Activated naive CD8-positive, alpha-beta T cell treated with anti-CD3 and anti-CD28 coated beads, Interleukin-2, amount 10 ng/mL, durations not matched to agents 7 days and 5 days (primary cell): ENCODE results near the gene MAP4K4. TPM values are rescaled to one million over a fixed set of nuclear protein-coding genes. Genes with fewer than 3 reads are reported as not detected.

Experiments used
- ATAC-seq: fragments of 150-1000 bp; cut with Tn5 transposase; one replicate; pipeline ENCODE4 v1.10.0; 2021; ENCODE audit warnings: low read depth, moderate library complexity
- POLR2A ChIA-PET: fragments of 350-600 bp; sonication (Branson Sonifier 250); formaldehyde crosslinking; loops from one replicate; lab custom pipeline; 2021; ENCODE audit warnings: antibody characterized with exemption; lab: Charles Lee
- DNase-seq: peaks from one replicate; pipeline ENCODE4 v3.0.0; 2021
- H3K27ac Mint-ChIP-seq: one replicate; pipeline ENCODE4 v1.8.0; 2022; ENCODE audit warnings: mild to moderate bottlenecking, mixed read lengths
- H3K27me3 Mint-ChIP-seq: one replicate; pipeline ENCODE4 v1.8.0; 2022; ENCODE audit warnings: mild to moderate bottlenecking, moderate library complexity, mixed read lengths
- H3K36me3 Mint-ChIP-seq: one replicate; pipeline ENCODE4 v1.8.0; 2021; ENCODE audit warnings: mild to moderate bottlenecking, mixed read lengths
- H3K4me1 Mint-ChIP-seq: one replicate; pipeline ENCODE4 v1.8.0; 2021; ENCODE audit warnings: mixed read lengths
- H3K4me3 Mint-ChIP-seq: one replicate; pipeline ENCODE4 v1.8.0; 2022; ENCODE audit warnings: mild to moderate bottlenecking, moderate library complexity, mixed read lengths
- H3K9me3 Mint-ChIP-seq: one replicate; pipeline ENCODE4 v1.8.0; 2021; ENCODE audit warnings: mixed read lengths
- total RNA-seq, 2 experiments: library from RNA; stranded (reverse); gene quantifications; one replicate each; pipeline ENCODE4 v1.2.3, GENCODE V29; 2021

The MAP4K4 gene
- total RNA-seq, 2 experiments from 2014 or later: 79.8 to 84.5 TPM

DNA sequence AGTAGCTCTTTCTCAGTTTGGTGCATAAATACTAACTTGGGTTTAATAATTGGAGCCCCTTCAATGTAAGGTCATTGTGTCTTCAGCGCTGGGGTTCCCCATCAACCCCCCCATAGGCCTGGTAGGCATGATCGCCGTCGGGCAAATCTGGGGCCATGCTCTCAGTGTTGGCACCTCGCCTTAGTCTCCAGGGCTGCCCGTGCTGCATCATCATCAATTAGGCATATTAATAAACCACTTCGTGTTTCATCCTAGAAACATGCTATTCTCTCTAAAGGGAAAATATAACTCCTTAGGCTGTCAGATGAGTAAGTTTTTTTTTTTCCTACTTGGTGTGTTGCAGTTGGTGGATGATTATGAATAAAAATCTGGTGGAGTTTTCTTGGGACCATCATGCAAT lies 197.5 kb downstream of the MAP4K4 start:
- Mint-ChIP-seq H3K4me1 (no peaks in the 10 kb centered on the region), H3K4me3 (no peak overlapping the region), H3K27me3 (no peaks in the 10 kb centered on the region), H3K27ac (no peak overlapping the region), H3K36me3 (peaks cover 44% of the 10 kb centered on the region), H3K9me3 (no peaks in the 10 kb centered on the region)
- ATAC-seq: no peak
- POLR2A ChIA-PET: no interaction called here
- no peak for DNase-seq

DNA sequence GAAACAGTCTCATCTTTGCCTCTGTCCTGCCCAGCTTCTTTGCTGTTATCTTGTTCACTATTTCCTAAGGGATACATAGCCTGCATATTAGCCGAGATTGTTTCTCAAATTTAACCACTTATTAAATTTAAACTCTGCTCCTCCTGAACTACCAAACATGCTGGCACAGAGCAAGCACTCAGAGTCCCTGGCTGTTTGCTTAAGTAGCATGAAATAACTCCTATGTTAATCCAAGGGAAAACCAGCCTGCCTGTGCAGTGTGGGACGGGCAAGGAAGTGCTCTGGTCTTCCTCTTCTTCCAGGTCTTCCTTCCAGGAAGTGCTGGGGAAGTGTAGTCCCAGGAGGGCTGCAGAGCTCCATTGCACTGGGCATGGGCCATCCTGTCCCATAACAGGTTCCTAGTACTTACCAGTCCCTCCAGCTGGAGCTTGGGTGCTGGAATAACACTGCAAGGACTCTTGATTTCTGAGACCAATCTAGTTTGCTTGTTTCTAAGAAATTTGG lies 198.4 kb downstream of the MAP4K4 start:
- POLR2A ChIA-PET: no interaction called here
- no peak overlapping the region for H3K4me3 Mint-ChIP-seq
- H3K4me1 Mint-ChIP-seq: peaks cover 3% of the 10 kb centered on the region
- no peak overlapping the region for H3K27ac Mint-ChIP-seq
- no peak for DNase-seq
- H3K9me3 Mint-ChIP-seq: no peaks in the 10 kb centered on the region
- ATAC-seq: no peak
- H3K36me3 Mint-ChIP-seq: peaks cover 43% of the 10 kb centered on the region
- H3K27me3 Mint-ChIP-seq: no peaks in the 10 kb centered on the region

DNA sequence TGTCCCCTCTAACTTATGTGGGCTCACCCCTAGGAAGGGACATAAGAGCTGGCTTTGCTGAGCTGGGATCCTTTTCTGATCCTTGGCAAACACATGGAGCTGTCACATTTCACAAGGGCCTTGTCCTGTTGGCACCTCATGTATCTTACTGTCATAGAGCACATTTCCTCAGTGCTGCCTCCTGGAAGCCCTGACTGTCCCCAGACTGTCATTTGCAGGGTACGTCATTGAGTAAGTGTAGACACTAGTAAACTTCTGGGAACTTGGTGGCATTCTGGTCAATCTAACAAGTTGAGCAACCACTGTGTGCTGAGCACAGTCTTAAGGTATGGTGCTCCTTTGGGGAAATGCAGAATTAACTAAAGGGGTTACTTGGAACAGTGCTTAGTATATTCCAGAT lies 199.8 kb downstream of the MAP4K4 start:
- Mint-ChIP-seq H3K27ac (no peak overlapping the region), H3K9me3 (no peaks in the 10 kb centered on the region), H3K4me3 (no peak overlapping the region), H3K4me1 (peaks cover 3% of the 10 kb centered on the region), H3K27me3 (peaks cover 2% of the 10 kb centered on the region), H3K36me3 (peaks cover 32% of the 10 kb centered on the region)
- POLR2A ChIA-PET: no interaction called here
- ATAC-seq (no peak), DNase-seq (no peak)

DNA sequence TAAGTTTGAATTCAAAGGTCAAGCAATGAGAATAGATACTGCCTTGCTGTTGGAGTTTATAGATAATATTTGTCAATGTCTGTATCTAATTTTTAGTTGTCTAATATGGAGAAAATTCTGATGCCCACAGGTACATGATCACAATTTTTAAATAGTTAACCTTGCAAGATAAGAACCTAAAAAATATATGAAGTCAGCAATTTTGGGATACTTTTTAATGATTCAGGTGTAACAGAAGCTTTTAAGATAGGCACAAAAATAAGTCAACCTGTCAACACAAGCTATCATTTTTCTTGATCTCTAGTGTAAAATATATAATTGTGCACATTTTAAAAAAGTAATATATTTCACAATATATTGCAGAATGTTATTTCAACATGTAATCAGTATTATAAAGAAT lies 201.8 kb downstream of the MAP4K4 start:
- Mint-ChIP-seq H3K27me3 (peaks cover 3% of the 10 kb centered on the region), H3K4me3 (no peak overlapping the region), H3K27ac (no peak overlapping the region), H3K9me3 (no peaks in the 10 kb centered on the region), H3K36me3 (peaks cover 16% of the 10 kb centered on the region), H3K4me1 (peaks cover 3% of the 10 kb centered on the region)
- ATAC-seq: no peak
- POLR2A ChIA-PET: no interaction called here
- DNase-seq: no peak

DNA sequence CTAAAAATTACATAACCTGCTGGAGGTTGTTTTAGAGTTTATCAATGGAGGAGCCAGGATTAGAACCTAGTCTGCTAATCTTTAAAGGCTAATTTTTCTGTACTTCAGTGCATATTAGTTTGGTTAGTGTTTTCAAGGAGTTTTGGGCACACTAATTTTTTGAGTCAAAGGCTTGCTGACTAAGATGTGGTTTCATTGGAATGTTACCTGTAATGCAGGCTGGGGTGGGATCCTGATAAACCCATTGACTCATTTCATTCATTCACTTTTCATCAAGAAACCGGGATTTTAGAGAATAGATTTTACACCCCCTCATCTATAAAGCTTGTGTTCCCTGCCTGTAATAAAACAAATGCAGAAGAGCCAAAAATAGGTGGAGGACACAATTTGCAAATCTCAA lies 202.4 kb downstream of the MAP4K4 start:
- Mint-ChIP-seq H3K27ac (no peak overlapping the region), H3K9me3 (peaks cover 6% of the 10 kb centered on the region), H3K36me3 (peaks cover 14% of the 10 kb centered on the region), H3K27me3 (peaks cover 9% of the 10 kb centered on the region), H3K4me1 (peaks cover 3% of the 10 kb centered on the region), H3K4me3 (no peak overlapping the region)
- DNase-seq: no peak
- ATAC-seq: no peak
- POLR2A ChIA-PET: no interaction called here

DNA sequence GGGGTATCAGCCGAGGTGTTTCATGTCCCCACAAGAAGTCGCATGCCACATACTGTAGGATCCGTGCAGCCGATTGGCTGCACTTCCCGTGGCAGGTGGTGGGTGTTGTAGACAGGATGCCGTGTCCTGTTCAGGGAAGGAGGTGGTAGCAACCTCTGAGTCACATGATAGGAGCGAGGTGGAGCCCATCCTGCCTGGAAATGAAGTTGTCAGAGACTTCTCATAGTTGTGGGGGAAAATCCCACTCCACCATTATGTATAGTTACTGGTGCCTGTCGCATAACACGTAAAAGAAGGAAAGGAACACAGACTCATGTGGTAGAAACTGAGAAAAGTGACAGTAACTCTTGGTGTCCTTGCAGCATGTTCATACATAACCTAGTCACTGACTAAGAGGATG lies 202.9 kb downstream of the MAP4K4 start:
- peaks cover 11% of the 10 kb centered on the region for H3K27me3 Mint-ChIP-seq
- no peak overlapping the region for H3K27ac Mint-ChIP-seq
- no peak overlapping the region for H3K4me3 Mint-ChIP-seq
- H3K4me1 Mint-ChIP-seq: peaks cover 3% of the 10 kb centered on the region
- POLR2A ChIA-PET: no interaction called here
- ATAC-seq (no peak), DNase-seq (no peak)
- H3K9me3 Mint-ChIP-seq: peaks cover 9% of the 10 kb centered on the region
- H3K36me3 Mint-ChIP-seq: peaks cover 12% of the 10 kb centered on the region

DNA sequence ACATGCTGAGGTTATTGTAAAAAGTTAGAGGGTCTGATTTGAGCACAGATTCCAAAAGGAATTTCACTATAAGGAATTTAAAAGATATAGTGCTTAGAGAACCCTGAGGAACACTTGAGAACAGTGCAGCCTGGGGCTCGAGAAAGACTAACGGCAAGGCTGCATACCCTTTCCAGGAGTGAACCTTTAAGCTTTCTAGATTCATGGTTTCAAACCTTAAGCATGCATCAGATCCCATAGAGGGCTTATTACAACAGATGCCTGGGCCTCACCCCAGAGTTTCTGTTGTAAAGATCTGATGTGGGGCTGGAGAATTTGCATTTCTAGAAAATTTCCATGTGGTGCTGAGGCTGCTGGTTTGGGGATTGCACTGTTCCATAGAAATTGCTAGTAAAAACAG lies 203.7 kb downstream of the MAP4K4 start:
- H3K9me3 Mint-ChIP-seq: peaks cover 15% of the 10 kb centered on the region
- POLR2A ChIA-PET: no interaction called here
- DNase-seq (no peak), ATAC-seq (no peak)
- no peak overlapping the region for H3K27ac Mint-ChIP-seq
- H3K4me1 Mint-ChIP-seq: peaks cover 3% of the 10 kb centered on the region
- H3K36me3 Mint-ChIP-seq: peaks cover 8% of the 10 kb centered on the region
- H3K4me3 Mint-ChIP-seq: no peak overlapping the region
- peaks cover 11% of the 10 kb centered on the region for H3K27me3 Mint-ChIP-seq

DNA sequence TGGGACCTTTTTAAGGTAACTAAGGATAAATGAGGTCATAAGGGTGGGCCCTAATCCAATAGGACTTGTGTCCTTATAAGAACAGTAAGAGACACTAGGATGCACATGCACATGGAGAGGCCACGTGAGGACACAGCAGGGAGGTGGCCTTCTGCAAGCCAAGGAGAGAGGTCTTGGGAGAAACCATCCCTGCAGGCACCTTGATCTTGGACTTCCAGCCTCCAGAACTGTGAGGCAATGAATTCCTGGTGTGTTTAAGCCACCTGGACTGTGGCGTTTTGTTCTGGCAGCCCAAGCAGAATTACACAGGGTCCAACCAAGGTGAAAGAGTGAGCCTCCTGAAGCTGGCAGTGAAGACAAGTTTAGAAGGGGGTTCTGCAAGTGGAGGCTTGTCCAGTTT lies 204.7 kb downstream of the MAP4K4 start:
- no peak overlapping the region for H3K27ac Mint-ChIP-seq
- H3K27me3 Mint-ChIP-seq: peaks cover 11% of the 10 kb centered on the region
- H3K4me1 Mint-ChIP-seq: peaks cover 3% of the 10 kb centered on the region
- ATAC-seq (no peak), DNase-seq (no peak)
- peaks cover 16% of the 10 kb centered on the region for H3K9me3 Mint-ChIP-seq
- no peak overlapping the region for H3K4me3 Mint-ChIP-seq
- H3K36me3 Mint-ChIP-seq: peaks cover 2% of the 10 kb centered on the region
- POLR2A ChIA-PET: no interaction called here

DNA sequence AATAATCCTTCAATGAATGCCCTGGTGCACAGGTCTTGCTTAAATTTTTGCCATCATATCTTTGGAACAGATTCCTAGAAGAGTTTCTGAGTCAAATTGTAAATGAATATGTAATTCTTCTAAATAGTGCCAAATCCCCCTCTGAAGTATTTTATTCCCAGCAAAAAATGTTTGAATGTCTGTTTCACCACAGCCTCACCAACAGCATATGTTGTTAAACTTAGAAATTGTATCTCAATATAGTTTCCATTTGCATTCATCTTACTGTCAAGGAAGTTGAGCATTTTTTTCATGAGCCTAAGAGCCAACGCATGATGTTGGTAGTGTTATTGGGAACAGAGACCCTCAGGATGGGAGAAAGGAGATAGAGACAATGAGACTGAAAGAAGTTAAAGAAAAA lies 207.4 kb downstream of the MAP4K4 start:
- Mint-ChIP-seq H3K27me3 (peaks cover 12% of the 10 kb centered on the region), H3K27ac (no peak overlapping the region), H3K4me1 (peaks cover 3% of the 10 kb centered on the region), H3K9me3 (peaks cover 25% of the 10 kb centered on the region), H3K4me3 (no peak overlapping the region), H3K36me3 (peaks cover 2% of the 10 kb centered on the region)
- POLR2A ChIA-PET: no interaction called here
- DNase-seq (no peak), ATAC-seq (no peak)

DNA sequence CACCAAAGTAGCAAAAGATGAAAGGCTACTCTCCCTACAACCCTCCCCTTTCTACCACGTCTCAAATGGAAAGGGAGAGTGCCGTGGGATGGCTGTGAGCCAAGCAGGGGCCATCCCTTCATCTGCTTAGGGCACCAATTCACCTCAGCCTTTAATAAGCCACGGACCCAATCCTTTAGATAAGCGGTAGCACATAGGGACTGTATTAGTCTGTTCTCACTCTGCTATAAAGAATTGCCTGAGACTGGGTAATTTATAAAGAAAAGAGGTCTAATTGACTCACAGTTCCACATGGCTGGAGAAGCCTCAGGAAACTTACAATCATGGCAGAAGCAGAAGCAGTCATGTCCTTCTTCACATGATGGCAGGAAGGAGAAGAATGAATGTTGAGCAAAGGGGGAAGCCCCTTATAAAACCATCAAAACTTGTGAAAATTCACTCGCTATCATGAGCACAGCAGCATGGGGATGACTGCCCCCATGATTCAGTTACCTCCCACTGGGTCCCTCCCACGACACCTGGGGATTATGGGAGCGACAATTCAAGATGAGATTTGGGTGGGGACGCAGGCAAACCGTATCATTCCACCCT lies 208.3 kb downstream of the MAP4K4 start:
- Mint-ChIP-seq H3K4me3 (no peak overlapping the region), H3K9me3 (peaks cover 32% of the 10 kb centered on the region), H3K27ac (no peak overlapping the region), H3K36me3 (peaks cover 10% of the 10 kb centered on the region), H3K4me1 (no peaks in the 10 kb centered on the region), H3K27me3 (peaks cover 16% of the 10 kb centered on the region)
- POLR2A ChIA-PET: no interaction called here
- DNase-seq (no peak), ATAC-seq (no peak)

DNA sequence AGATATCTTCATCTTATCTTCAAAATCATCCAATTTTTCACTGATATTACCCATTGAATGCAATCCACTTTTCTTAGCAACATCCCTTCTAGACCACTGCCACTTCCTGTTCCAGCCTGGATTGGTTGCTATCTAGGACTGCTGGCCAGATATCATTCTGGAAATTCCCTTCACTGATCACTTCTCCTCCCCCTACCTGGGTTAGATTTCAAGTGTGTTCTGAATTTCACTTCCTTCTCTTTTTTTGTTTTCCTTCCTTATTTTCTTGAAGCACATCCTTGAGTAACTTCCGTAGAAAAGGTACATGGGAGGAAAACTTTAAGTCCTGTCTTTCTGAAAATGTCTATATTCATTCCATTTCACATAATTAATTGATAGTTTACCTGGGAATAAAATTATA lies 212.3 kb downstream of the MAP4K4 start:
- H3K9me3 Mint-ChIP-seq: peaks cover 28% of the 10 kb centered on the region
- POLR2A ChIA-PET: no interaction called here
- no peak overlapping the region for H3K27ac Mint-ChIP-seq
- peaks cover 10% of the 10 kb centered on the region for H3K36me3 Mint-ChIP-seq
- no peak overlapping the region for H3K4me3 Mint-ChIP-seq
- peaks cover 4% of the 10 kb centered on the region for H3K4me1 Mint-ChIP-seq
- no peak for DNase-seq
- no peak for ATAC-seq
- peaks cover 8% of the 10 kb centered on the region for H3K27me3 Mint-ChIP-seq

DNA sequence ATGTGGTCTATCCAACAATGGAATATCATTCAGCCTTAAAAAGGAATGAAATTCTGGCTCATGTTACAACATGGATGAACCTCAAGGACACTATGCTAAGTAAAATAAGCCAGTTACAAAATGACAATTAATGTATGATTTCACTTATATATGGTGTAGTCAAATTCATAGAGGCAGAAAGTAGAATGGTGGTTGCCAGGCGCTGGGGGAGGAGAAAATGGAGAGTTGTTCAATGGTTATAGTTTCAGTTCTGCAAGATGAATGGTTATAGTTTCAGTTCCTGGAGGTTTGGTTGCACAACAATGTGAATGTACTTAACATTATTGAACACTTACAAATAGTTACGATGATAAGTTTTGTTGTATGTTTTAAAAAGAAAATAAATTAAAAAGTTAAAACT lies 215.0 kb downstream of the MAP4K4 start:
- Mint-ChIP-seq H3K27me3 (peaks cover 10% of the 10 kb centered on the region), H3K27ac (no peak overlapping the region), H3K4me3 (no peak overlapping the region), H3K36me3 (peaks cover 11% of the 10 kb centered on the region), H3K4me1 (peaks cover 4% of the 10 kb centered on the region), H3K9me3 (peaks cover 13% of the 10 kb centered on the region)
- POLR2A ChIA-PET: no interaction called here
- ATAC-seq (no peak), DNase-seq (no peak)

DNA sequence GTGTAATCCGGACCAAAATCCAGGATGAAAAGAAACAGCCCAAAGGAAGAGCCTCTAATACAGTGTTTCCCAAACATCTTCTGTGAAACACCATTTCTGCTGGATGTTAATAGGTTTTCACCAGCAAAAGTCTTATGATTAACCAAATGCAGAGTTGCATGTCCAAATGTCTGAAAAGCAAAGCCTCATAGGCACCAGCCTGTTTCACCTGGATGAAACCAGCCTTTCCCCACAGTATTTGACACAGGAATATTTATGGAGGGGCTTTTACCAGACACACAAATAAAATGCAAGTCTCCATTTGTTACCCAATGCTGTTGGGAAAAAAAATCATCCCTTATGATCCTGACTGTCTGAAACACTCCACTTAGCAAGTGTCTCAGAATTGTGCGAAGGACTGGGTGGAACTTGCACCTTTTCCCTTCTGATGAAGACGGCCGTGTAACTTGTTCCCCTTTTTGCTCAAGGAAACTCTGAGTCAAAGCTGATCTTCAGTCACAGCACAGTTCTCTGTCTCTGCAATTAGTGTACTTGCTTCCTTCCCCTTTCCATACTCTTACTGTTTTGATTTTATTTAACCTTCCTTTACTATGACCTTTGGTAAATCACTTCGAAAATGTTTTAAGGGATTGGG lies 223.9 kb downstream of the MAP4K4 start:
- no peak for ATAC-seq
- no peaks in the 10 kb centered on the region for H3K4me1 Mint-ChIP-seq
- H3K4me3 Mint-ChIP-seq: no peak overlapping the region
- no peak for DNase-seq
- POLR2A ChIA-PET: no interaction called here
- peaks cover 10% of the 10 kb centered on the region for H3K9me3 Mint-ChIP-seq
- H3K36me3 Mint-ChIP-seq: no peaks in the 10 kb centered on the region
- H3K27me3 Mint-ChIP-seq: peaks cover 6% of the 10 kb centered on the region
- H3K27ac Mint-ChIP-seq: no peak overlapping the region

DNA sequence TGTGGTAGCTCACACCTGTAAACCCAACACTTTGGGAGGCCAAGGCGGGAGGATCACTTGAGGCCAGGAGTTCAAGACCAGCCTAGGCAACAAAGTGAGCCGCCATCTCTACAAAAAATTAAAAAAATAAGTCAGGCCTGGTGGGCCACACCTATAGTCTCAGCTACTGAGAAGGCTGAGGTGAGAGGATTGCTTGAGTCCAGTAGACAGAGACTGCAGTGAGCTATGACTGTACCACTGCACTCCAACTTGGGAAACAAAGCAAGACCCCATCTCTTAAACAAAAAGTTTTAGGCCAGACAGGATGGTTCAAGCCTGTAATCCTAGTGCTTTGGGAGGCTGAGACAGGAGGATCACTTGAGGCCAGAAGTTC lies 224.4 kb downstream of the MAP4K4 start:
- ATAC-seq: no peak
- peaks cover 3% of the 10 kb centered on the region for H3K27me3 Mint-ChIP-seq
- POLR2A ChIA-PET: no interaction called here
- H3K4me1 Mint-ChIP-seq: no peaks in the 10 kb centered on the region
- H3K4me3 Mint-ChIP-seq: no peak overlapping the region
- no peaks in the 10 kb centered on the region for H3K36me3 Mint-ChIP-seq
- no peak overlapping the region for H3K27ac Mint-ChIP-seq
- H3K9me3 Mint-ChIP-seq: peaks cover 15% of the 10 kb centered on the region
- DNase-seq: no peak
